GM15510 (cell line): Measurements from ENCODE around the gene PROZ.

ENCODE experiments used
- POLR2A ChIP-seq: IDR thresholded peaks from 3 replicates; pipeline ENCODE4 v1.6.1; 2011; ENCODE audit warnings: borderline replicate concordance; ENCODE audit not compliant: insufficient read length; ENCODE audit errors: extremely low read depth

Gene PROZ

DNA sequence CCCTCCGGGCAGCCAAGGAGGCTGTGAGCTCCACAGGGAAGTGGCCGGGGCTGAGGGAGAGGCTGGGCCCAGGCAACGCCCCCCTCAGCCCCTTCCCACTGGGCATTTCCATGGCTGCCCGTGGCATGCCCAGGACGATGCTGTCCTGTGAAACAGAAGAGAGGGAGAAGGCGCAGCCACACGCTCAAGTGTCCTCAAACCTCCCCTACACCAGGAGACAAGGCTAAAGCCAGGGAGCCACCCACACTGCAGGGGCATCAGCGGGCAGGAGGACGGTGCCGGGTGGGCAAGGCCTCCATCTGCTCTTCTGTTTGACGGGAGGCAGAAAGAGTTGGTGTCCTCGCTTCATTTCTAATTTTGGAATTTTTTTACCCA lies 14.2 kb upstream of the PROZ start:
- TF ChIP-seq POLR2A: no peak

- no peak for TF ChIP-seq POLR2A
Observed at GRCh38 chr13:113145496-113145895, 13.0 kb upstream of the PROZ start.

DNA sequence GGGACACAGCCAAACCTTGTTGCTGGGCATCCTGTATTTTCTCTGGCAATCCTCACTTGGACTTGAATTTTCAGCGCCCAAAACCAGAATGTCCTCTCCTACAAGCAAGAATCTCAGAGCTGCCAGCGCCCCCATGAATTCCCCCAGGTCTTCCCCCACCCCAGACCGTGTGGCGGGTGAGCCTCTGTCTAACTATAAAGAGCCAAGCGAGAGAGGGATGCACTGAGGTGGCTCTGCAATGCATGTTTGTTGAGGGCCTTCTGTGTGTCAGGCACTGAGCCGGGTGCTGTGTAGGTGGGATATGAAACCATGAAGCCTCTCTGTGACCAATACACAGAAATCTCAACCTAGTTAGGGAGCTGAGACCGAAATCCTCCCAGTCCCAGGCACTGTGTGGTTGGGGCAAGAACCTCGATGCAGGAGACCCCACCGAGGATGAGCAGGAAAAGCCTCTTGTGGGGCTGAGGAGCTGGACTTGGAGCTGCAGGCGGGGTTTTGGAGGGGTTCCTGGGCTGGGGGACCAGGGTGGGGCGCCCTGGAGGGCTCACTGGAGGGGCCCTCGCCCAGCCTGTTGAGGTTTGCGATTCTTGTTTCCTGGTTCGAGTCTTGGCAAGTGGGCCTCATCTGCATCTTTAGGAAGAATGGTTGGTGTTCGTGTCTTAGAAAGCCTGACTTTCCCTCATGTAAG lies 12.4 kb upstream of the PROZ start:
- TF ChIP-seq POLR2A: no peak

DNA sequence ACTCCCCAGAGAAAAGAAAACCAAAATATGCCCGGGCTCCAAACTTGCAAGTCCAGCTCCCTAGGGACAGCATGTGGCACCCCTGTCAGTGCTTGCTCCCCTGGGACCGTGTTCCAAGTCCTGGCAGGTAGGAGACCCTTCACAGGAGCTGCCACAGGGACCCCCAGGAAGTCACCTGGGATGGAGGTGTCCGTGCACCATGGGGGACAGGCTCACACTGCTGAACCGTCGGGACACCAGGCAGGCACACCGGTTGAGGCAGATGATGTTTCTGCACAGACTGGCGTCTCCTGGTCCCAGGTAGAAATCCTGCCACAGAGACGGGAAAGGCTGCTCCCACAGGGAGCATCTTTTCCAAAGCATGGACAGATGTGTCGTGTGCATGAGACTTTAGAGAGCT lies 11.7 kb upstream of the PROZ start:
- TF ChIP-seq POLR2A: no peak

DNA sequence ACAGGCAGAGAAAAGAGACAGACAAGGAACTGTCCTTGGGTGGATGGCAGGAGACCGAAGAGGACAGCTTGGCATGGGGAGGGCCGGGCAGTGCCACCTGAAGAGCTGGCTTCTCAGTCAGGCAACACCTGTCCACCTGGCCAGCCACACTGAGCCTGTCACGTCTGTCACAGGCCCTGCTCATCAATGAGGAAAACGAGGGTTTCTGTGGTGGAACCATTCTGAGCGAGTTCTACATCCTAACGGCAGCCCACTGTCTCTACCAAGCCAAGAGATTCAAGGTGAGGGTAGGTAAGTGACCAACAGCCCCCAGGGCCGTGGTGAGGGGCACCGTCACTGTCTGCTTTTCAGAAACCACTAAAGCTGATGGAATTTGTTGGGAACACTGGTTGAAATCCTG lies 11.2 kb upstream of the PROZ start:
- no peak for TF ChIP-seq POLR2A

GRCh38 chr13:113148407-113148806 lies 10.0 kb upstream of the PROZ start:
- TF ChIP-seq POLR2A: no peak

GRCh38 chr13:113148940-113149503 lies 9.4 kb upstream of the PROZ start:
- no peak for TF ChIP-seq POLR2A

DNA sequence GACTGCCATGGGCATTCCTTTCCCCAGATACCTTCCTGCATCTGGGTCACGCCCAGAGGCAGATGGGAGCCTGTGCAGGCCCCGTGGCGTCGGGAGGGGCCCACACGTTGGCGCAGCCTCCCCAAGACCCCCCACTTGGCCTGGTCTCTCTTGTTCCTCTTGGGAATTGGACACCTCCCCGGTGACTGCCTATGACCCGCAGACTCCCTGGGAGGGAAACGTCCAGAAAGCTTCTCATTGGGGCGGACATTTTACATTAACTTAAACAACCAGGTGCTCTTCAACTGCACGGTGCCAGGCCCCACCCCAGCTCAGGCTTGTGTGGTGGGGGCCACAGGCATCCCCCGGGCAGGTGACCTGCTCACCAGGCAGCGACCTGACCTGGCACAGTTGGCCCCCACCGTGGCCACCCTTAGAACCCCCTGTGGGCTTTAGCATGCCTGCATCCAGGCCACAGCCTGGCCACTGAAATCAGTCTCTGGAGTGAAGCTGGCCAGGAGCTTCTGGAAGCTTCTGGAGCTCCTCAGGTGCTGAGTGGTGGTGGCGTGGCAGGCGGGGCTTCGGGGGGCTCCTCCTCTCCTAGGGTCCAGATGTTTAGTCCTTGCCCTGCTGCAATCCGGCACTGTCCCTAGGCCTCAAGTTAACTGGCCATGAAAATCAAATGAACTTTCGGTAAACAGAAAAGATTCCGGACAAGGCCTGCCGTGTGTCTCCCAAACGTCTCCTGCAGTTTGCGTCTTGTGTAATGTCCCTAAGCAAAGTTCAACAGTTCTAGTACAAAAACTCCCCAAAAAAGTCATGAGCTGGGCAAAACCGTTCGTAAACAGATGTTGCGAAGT lies 8.5 kb upstream of the PROZ start:
- TF ChIP-seq POLR2A: no peak

DNA sequence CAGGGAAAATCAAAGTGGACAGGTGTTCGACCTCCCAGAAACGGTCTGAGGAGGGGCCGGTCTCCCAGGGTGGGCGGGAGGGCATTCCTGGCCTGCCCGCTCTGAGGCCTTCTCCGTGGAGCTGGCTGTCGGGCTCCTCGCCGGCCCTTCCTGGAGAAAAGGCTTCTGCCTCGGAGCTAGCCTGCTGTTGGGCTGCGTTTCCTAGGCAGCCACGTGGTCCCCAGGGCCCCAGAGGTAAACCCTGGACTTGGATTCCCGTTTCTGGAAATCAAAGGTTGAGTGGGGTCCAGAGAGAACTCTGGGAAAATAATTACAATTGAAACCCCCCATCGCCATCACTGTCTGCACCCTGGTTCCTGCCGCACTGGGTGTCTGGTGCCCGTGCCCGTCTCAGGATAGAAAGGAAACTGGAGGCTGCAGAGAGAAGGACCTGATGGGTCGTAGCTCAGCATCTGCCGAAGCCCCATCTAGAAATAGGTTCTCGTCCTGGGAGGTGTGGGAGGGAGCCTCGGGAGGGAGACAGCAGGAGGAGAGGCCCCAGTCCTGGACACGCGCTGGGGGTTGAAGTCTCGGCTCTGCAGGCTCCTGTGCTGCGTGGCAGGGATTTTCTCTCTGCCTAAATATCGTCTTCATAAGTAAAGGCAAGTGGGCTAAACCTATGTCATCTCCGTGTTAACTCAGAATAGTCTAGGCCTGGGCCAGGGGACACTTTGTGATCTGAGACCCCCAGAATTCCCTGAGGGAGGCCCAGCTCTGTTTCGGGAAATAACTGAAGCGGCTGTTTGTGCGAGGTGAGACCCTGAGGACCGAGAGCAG lies 7.7 kb upstream of the PROZ start:
- no peak for TF ChIP-seq POLR2A

DNA sequence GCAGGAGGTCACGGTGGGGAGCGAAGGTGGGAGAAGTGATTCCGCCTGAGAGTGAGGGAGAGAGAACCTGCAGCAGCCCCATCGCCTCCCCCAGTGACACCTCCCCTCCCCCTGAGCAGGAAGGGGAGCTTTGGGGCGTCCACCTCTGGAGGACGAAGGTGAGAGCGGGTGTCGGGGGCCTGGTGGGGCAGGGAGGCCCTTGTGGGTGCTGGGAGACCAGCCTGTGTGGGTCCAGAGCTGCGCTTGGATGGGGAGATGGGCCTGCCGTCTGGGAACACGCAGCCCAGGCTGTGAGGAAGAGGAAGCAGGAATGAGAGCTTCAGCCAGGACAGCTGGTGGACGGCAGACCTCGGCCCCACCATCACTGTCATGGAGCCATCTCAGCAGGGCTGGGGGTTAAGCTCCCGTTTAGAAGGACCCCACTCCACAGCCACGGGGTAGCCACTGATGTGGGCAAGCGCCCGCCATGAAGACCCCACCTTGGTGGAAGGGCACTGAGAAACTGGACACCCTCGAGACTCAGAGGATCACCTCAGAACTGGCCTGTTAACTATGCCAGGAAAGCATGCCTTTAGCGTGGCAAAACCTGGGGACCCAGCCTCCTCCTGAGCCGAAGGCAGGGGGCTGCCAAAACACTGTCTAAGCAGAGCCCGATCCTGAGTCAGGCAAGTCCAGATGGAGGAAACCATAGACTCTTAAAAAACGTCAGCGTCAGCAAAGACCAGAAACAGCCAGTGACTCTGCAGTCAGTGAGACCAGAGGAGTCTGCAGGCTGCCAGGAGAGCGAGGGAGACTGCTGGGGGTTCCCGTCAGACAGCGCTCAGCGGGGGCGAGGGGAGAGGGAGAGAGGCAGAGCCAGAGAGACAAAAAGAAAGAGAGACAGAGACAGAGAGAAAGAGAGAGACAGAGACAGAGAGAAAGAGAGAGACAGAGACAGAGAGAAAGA lies 6.4 kb upstream of the PROZ start:
- no peak for TF ChIP-seq POLR2A

GRCh38 chr13:113152691-113152983 lies 5.8 kb upstream of the PROZ start:
- TF ChIP-seq POLR2A: no peak

GRCh38 chr13:113152984-113153809 lies 5.3 kb upstream of the PROZ start:
- TF ChIP-seq POLR2A: no peak
